Femur (tissue), 1 donor: ENCODE measurements around the gene ZBTB5.
"Not testable (repeated sequence)": the region's sequence is repeated elsewhere in the genome, so short reads cannot be mapped to it uniquely, and the experiment has no call there.

Experiments used
- DNase-seq: peaks from one replicate; pipeline ENCODE4 v3.0.0-alpha.2; 2017

The ZBTB5 gene

GRCh38 chr9:37465249-37466036, at the start of gene ZBTB5:
Gene ZBTB5 (minus strand): TSS chr9:37465450. CDS start chr9:37442551, 22,899 bp downstream.
- peak; percentile 100 for DNase-seq

DNA sequence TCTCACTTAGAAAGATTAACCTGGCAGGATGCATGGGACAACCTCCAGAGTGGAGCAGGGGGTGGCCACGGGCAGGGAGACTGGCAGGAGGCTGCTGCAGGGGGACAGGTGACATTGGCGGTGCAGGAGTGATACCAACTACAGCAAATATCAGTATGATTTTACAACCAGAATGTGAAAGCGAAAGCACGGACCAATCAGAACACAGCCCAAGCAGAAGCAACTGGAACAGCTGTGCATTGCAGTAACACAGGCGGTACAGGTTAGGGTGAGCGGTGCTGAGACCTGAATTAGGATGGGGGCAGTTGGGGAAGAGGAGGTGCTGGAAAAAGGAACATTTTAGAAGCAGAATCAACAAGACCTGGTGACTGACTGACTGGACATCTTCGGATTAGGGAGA, 49.7 kb upstream of the ZBTB5 start:
- no peak for DNase-seq

DNA sequence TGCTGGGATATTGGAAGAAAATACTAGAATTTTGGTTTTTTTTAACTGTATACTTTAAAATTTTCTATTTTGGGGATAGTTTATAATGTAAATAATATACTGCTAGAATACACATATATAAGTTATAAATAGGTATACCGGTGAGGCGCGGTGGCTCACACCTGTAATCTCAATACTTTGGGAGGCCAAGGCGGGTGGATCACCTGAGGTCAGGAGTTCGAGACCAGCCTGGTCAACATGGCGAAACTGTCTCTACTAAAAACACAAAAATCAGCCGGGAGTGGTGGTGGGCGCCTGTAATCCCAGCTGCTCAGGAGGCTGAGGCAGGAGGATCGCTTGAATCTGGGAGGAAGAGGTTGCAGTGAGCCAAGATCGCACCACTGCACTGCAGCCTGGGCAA, 49.2 kb upstream of the ZBTB5 start:
- not testable (repeated sequence) for DNase-seq

DNA sequence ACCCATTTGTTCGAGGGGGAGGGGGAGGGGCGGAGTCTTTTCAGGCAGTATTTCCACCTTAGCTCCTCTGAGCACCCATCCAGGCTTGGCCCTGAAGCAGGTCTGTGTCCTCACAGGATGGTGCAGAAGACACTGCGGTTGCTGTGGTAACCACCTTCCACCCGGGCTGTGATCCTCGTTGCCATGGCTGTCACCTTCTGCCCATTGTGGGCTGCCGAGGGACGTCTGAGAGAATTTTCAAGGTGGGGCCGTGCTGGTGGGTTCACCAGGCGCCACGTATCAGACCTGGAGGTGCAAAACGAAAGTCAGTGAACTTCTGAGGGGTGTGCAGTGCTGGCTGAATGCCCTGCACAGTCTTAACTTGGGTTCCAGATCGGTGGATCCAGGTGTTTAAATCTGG, 47.2 kb upstream of the ZBTB5 start:
- DNase-seq, result no peak

DNA sequence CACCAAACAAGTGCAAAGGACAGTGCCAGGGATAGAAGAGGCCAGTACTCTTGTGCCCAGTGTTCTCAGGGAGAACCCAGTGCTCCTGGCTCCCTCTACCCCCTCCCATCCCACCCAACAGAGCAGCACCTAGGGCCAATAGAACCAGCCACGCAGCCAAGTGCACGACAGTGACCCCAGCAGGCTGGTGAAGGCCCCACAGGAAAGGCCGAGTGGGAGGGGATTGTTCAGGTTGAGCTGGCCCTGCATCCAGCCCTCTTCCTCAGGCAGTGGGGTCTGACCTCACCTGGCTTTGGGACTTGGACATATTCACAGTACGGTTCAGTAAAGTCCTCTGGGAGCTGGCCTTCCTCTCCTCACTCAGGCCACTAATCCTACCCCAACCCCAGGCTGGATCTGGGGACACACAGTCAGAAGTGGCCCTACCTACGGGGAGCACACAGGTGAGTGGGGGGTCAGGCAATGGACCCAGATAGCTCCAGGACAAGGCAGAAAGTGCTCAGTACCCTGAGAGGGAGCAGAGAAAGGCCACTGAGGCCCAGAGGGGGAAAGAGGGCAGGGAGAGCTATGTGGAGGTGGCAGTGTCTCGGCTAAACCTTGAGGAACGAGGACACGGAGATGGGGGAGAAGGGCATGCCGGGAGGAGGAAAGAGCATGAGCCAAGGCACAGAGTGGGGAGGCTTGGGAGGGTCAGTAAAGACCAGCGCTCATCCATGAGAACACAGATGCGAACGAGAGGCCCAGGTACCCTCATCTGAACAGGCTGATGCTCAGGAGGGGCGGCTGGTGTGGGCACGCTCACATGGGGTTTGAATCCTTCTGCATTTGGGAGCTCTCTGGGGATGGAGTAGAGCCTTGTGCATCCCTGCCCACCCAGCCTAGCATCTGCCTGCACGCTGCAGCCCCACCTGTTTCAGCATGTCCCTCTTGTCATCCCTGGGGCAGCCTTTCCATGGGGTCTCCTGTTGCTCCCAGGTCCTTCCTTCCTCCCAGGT, 46.1 kb upstream of the ZBTB5 start:
- DNase-seq, result no peak

DNA sequence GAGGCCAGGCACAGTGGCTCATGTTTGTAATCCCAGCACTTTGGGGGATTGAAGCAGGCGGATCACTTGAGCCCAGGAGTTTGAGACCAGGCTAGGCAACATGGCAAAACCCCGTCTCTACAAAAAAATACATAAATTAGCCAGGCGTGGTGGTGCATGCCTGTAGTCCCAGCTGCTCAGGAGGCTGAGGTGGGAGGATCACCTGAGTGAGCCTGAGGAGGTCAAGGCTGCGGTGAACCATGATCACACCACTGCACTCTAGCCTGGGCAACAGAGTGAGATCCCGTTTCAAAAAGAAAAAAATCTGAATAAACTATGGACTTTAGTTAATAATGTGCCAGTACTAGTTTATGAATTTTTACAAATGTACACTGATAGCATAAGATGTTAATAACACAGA, 44.8 kb upstream of the ZBTB5 start:
- not testable (repeated sequence) for DNase-seq

DNA sequence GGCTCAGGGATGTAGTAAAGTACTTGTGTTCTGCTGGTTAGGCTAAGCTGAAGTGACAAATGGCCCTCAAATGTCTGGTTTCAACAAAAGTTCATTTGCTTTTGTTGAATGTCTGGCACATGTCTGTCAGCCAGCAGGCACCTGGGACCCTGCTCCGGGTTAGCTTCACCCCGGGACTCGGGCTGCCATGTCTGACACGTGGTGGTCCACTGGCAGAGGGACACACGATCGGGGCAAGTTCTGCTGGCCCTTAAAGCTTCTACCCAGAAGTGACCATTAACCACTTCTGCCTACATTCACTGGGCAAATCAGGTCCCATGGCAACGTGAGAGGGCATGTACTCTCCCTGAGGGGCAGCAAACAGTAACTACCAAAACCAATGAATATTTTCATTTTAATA, 44.3 kb upstream of the ZBTB5 start:
- no peak for DNase-seq

- no peak for DNase-seq
Measured at GRCh38 chr9:37508834-37509206, 43.6 kb upstream of the ZBTB5 start.

- DNase-seq, result no peak
Measured at GRCh38 chr9:37508135-37508833, 43.0 kb upstream of the ZBTB5 start.

- no peak for DNase-seq
Measured at GRCh38 chr9:37507566-37508134, 42.4 kb upstream of the ZBTB5 start.

GRCh38 chr9:37504605-37505004, 39.4 kb upstream of the ZBTB5 start:
- DNase-seq, result no peak

GRCh38 chr9:37503736-37504135, 38.5 kb upstream of the ZBTB5 start:
- no peak for DNase-seq

DNA sequence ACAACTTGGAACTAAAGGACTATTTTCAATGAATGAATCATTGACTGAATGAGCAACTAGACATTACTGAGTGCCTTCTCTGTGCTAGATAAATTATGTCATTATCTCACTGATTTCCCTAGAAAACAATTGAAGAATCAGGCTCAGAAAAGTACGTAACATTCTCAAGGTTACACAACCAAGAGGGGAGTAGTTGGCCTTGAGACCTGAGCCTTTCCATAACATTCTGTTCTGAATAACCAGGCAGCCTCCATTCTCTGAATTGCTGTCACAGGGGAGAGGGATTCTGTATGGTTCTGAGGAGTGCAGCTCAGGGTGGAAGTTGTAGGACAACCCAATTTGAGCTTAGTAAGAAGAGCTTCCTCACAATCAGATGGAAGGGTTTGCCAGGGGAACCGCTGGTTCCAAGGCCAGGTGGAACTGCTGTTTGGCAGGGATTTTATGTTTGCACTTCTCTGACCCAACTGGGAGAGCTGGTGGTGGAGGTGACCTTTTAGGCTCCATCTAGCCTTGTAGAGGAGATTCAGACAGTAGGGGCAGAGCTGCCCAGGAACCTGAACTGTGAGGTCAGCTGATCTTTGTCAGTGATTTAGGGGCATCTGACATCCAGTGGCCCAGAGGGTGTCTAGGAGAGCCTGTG, 36.8 kb upstream of the ZBTB5 start:
- no peak for DNase-seq

DNA sequence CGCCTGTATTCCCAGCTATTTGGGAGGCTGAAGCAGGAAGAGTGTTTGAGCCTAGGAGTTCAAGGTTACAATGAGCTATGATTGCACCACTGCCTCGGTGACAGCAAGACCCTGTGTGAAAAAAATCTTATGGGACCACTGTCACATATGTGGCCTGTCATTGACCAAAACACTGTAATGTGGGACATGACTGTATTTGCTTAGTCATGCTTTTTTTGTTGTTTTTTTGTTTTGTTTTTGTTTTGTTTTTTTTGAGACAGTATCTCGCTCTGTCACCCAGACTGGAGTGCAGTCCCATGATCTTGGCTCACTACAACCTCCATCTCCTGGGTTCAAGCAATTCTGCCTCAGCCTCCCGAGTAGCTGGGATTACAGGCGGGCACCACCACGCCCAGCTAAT, 34.0 kb upstream of the ZBTB5 start:
- DNase-seq, result no peak

- no peak for DNase-seq
Measured at GRCh38 chr9:37498457-37498856, 33.2 kb upstream of the ZBTB5 start.

GRCh38 chr9:37497320-37497719, 32.1 kb upstream of the ZBTB5 start:
- DNase-seq, result no peak

DNA sequence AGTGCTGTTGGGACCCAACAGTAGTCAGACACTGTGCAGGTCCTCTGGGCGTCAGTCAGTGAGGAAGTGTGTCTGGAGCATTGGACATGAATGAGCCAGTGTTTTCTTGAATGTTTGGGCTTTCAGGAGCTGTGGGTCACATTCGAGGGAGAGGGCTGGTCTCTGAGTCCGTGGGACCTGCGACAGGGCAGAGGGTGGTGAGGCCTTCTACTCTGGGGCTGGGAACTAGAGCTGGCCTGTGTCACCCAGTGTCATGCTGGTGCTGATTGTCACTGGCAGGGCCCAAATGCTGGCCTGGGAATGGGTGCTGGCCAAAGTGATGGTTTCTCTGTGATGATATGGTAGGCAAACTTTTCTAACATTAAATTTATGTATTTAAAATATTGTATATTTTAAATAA, 30.8 kb upstream of the ZBTB5 start:
- no peak for DNase-seq

GRCh38 chr9:37495571-37495970, 30.3 kb upstream of the ZBTB5 start:
- no peak for DNase-seq

DNA sequence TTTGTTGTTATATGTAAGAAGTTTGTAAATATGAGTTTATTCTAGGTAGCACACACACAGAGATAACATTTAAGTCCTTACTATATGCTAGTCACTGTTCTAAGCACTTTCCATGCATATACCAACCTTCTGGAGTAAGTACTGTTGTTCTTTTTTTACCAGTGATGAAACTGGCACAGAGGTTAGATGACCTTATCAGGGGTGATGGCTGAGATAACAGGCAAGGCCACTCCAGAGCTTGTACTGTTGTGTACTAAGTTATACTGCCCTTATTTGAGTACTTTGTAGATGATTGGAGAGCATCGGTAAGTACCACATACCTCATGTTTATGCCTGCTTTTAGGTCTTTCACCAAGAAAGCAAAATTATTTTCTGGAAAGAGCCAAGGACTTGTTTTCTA, 26.7 kb upstream of the ZBTB5 start:
- no peak for DNase-seq

DNA sequence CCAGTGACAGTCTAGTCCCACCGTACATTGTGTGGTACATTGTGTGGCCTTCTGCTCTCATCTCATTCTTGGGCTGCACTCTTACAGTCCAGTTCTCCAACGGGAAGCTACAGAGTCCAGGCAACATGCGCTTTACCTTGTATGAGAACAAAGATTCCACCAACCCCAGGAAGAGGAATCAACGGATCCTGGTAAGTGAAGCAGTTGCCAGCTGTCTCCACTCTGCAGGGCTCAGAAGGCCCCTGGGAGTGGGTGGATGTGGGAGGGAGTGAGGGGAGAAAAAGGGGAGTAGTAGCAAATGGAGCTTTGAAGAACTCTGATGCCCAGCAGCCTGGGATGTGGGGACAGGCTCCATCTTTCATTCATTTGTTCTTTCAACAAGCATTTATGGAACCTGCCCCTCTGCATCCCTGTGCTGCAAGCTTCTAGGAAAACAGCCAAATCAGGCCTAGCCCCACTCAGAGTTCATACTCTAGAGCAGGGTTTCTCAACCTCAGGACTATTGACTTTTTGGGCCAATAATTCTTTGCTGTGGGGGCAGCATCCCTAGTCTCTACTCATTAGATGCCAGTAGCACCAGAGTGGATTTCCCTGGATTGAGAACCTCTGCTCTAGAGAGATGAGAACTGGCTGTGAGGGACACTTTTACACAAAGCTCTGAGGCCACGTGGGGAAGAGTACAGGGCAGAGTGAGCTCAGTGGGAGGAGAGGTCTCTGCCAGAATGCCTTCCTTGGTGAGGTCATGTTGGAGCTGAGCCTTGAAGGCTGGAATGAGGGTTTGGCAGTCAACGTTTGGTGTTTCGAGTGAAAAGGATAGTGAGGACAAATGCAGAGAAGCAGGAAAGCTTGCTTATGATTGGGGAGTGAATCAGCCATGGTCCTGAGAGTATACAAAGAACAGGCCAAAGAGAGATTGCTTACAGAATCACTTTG, 21.6 kb upstream of the ZBTB5 start:
- DNase-seq, result peak; percentile 83

- DNase-seq, result no peak
Measured at GRCh38 chr9:37486256-37486615, 21.0 kb upstream of the ZBTB5 start.
